Neural progenitor cell (in vitro differentiated cells): ENCODE results near the gene MAK.

Experiments
- EZH2 ChIP-seq: fragments of 200-600 bp; sonication (generic); IDR thresholded peaks from 2 replicates; pipeline ENCODE4 v1.6.1; 2017; ENCODE audit warnings: antibody characterized with exemption, mild to moderate bottlenecking, moderate library complexity
- TF ChIP-seq, protein P1 (sequence below): fragments of 200-600 bp; sonication (generic); IDR thresholded peaks from 2 replicates; pipeline ENCODE4 v1.5.1; 2017; ENCODE audit warnings: antibody characterized with exemption, mild to moderate bottlenecking

DNA sequence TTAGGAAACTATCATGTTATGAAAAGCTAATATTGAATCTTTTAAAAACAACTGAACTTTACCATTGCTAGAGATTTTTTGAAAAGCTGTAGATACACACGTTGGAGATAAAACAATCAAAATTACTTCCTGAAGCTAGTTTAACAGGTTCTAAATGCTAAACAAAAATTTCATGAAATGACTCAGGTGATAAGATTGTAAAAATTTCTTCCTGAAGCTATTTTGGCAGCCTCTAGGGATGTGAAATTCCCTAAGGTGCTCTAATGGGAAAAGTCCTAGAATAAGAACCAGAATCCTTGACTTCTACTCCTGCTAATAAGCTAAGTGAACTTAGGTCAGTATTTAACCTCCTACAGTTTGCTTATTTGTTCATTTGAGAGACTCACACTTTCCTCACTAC, 35.0 kb upstream of the MAK start:
- TF ChIP-seq, protein P1, sequence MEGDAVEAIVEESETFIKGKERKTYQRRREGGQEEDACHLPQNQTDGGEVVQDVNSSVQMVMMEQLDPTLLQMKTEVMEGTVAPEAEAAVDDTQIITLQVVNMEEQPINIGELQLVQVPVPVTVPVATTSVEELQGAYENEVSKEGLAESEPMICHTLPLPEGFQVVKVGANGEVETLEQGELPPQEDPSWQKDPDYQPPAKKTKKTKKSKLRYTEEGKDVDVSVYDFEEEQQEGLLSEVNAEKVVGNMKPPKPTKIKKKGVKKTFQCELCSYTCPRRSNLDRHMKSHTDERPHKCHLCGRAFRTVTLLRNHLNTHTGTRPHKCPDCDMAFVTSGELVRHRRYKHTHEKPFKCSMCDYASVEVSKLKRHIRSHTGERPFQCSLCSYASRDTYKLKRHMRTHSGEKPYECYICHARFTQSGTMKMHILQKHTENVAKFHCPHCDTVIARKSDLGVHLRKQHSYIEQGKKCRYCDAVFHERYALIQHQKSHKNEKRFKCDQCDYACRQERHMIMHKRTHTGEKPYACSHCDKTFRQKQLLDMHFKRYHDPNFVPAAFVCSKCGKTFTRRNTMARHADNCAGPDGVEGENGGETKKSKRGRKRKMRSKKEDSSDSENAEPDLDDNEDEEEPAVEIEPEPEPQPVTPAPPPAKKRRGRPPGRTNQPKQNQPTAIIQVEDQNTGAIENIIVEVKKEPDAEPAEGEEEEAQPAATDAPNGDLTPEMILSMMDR, result no peak
- no peak for TF ChIP-seq EZH2
